ENCODE measurements around the gene MEG3. TPM values are rescaled to one million over a fixed set of nuclear protein-coding genes. Genes with fewer than 3 reads are reported as not detected.

The MEG3 gene
- total and polyA plus RNA-seq, 2 of the 8 experiments (the other 6 are each of a cell fraction or from before 2014, with no cell fraction given), result 0.17 to 1.1 TPM

DNA sequence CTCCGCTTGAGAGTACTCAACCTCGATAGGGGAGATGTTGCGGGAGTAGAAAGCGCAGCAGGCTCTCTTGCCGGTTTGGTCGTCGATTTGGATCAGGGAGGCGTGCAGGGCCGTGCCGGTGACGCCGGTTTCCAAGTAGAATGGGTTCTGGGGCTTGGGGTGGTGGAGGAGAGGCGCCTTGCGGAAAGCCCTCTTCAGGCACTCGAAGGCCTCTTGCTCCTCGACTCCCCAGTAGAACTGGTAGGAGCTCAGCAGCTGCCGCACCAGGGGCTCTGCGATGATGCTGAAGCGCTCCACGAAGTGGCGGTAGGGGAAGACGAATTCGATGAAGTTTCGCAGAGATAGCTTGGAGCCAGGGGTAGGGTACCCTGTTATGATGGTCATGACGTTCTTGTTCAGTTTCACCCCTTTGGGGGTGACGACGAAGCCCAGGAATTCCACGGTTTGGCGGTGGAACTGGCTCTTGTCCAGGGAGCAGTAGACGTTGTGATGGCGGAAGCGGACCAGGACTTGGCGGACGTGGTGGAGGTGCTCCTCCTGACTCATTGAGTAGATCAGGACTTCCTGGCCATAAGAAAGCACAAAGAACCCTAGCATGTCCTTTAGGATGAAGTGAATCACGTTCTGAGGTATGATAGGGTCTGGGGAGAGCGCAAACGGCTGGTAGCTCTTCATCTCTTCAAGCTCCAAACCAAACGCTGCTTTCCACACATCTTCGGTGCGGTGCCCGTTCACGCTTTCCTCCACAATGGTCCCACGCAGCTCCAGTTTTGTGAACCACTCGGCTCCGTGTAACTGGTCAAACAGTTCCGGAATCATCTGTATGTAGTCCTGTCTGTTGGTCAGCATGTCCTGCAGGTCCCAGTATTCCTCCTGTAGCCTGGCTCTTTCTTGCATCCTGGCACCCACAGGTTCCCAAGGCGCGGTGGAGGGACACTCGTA is 56.4 kb downstream of the MEG3 start:
- no peak overlapping the region for H3K4me3 ChIP-seq (ENCODE audit: extremely low read depth in 1 of 4, insufficient read depth in 2 of 4, low read depth in 3 of 4, low read length in 4 of 4)
- no peak overlapping the region for H3K56ac ChIP-seq (replicated peaks; ENCODE audit: insufficient read length, low read depth, low read length)
- H4K8ac ChIP-seq (ENCODE audit: extremely low read depth, insufficient read depth, low read length), result no peak overlapping the region
- 0 out of 7 replicates have a peak, but pooled peaks cover 0 to 3% (median 0%) of the 10 kb centered on the region in 4 experiments for H3K4me1 ChIP-seq (replicated peaks in 1 of 4; ENCODE audit: control insufficient read depth in 3 of 4, insufficient read depth in 4 of 4, low read length in 3 of 4)
- CTCF ChIA-PET (ENCODE audit: partially characterized antibody), result interaction anchor here (1.0 to 1.7 kb wide), 2 partner anchors 20 to 30 kb away, joined by 3 to 5 read pairs; no protein-coding TSS in a partner anchor
- no peaks in the 10 kb centered on the region; a peak in 2 of 7 replicates for H3K27me3 ChIP-seq (replicated peaks in 1 of 4; ENCODE audit: control insufficient read depth in 3 of 4, extremely low read depth in 1 of 4, insufficient read depth in 3 of 4, low read length in 3 of 4)
- H3K79me2 ChIP-seq (ENCODE audit: control insufficient read depth in 1 of 2, insufficient read depth in 2 of 2, low read length in 2 of 2), result no peaks in the 10 kb centered on the region
- no peak overlapping the region for H3K14ac ChIP-seq (ENCODE audit: insufficient read length)
- H3K4ac ChIP-seq (replicated peaks; ENCODE audit: insufficient read length, low read depth, low read length), result no peak overlapping the region
- no peak overlapping the region for H2AK5ac ChIP-seq (ENCODE audit: low read depth, low read length)
- H2BK120ac ChIP-seq (replicated peaks; ENCODE audit: low read depth, low read length), result no peak overlapping the region
- FAIRE-seq (no peak), DNase-seq (ENCODE audit: low read depth in 1 of 2, low spot score in 2 of 2) (no peak)
- no peak overlapping the region for H2BK5ac ChIP-seq (ENCODE audit: low read depth, low read length)
- no peak overlapping the region for H3K27ac ChIP-seq (ENCODE audit: low read depth, low read length)
- no peak overlapping the region for H2BK15ac ChIP-seq (ENCODE audit: low read length)
- no peaks in the 10 kb centered on the region for H4K20me1 ChIP-seq (replicated peaks in 1 of 2; ENCODE audit: control insufficient read depth in 1 of 2, insufficient read depth in 2 of 2, low read length in 2 of 2)
- H2BK20ac ChIP-seq (ENCODE audit: low read length), result no peak overlapping the region
- no peak overlapping the region for H4K5ac ChIP-seq (ENCODE audit: insufficient read length, low read depth, low read length)
- H3K9me3 ChIP-seq (ENCODE audit: insufficient read depth in 2 of 2, low read depth in 1 of 2, low read length in 1 of 2), result peaks cover 0 to 15% of the 10 kb centered on the region in 2 experiments; a peak in 1 of 4 replicates
- no peaks in the 10 kb centered on the region for H3K79me1 ChIP-seq (ENCODE audit: low read depth, low read length)
- POLR2A ChIA-PET (ENCODE audit: partially characterized antibody), result interaction anchor here (0.6 kb wide), 1 partner anchor 7 kb away, joined by 3 read pairs; no protein-coding TSS in a partner anchor
- H3K23me2 ChIP-seq (ENCODE audit: low read depth, low read length), result no peaks in the 10 kb centered on the region
- no peaks in the 10 kb centered on the region; a peak in 1 of 8 replicates for H3K36me3 ChIP-seq (ENCODE audit: control insufficient read depth in 2 of 4, insufficient read depth in 4 of 4, low read length in 3 of 4)
- no peak overlapping the region for H2AFZ ChIP-seq (ENCODE audit: low read length)
- no peak overlapping the region for H4K91ac ChIP-seq (replicated peaks; ENCODE audit: insufficient read length, low read length)
- no peak overlapping the region for H2BK12ac ChIP-seq (ENCODE audit: low read depth, low read length)
- no peak overlapping the region for H3K18ac ChIP-seq (ENCODE audit: extremely low read depth, low read length)
- no peak overlapping the region for H3K4me2 ChIP-seq (ENCODE audit: insufficient read depth in 1 of 2, low read depth in 2 of 2, low read length in 2 of 2)
- no peak overlapping the region for H3K9ac ChIP-seq (replicated peaks in 1 of 4; ENCODE audit: extremely low read depth in 1 of 4, low read depth in 3 of 4, low read length in 3 of 4)
- 93% methylated on average over 48 of the region's 49 CpGs; no CpG with 5 or more reads in 1 of the 2 experiments for WGBS, 2 experiments (ENCODE audit: extremely low coverage in 1 of 2, insufficient coverage in 1 of 2, insufficient read length in 1 of 2, insufficient replicate concordance in 2 of 2, low coverage in 1 of 2, low lambda C conversion rate in 2 of 2, missing lambda C conversion rate in 1 of 2)
- H3K23ac ChIP-seq (ENCODE audit: insufficient read length), result no peak overlapping the region
- TF ChIP-seq SP4 (IDR thresholded peaks at IDR 0.05; ENCODE audit: low read length) (no peak), RNF2 (IDR thresholded peaks at IDR 0.05; ENCODE audit: borderline replicate concordance, low read depth, low read length, missing control alignments, poor library complexity, severe bottlenecking) (no peak), TBP (IDR thresholded peaks at IDR 0.05; ENCODE audit: low read depth, low read length) (no peak), SP2 (IDR thresholded peaks at IDR 0.05; ENCODE audit: low read length) (no peak), MAFK (IDR thresholded peaks at IDR 0.05; ENCODE audit: low read depth, low read length) (no peak), BRCA1 (IDR thresholded peaks at IDR 0.05; ENCODE audit: low read depth, low read length) (no peak), CREB1 (IDR thresholded peaks at IDR 0.05) (no peak), CEBPB (IDR thresholded peaks at IDR 0.05; ENCODE audit: low read depth, low read length) (no peak), GTF2F1 (IDR thresholded peaks at IDR 0.05; ENCODE audit: borderline replicate concordance, low read depth, low read length) (no peak), BACH1 (IDR thresholded peaks at IDR 0.05; ENCODE audit: low read length) (no peak), SAP30 (IDR thresholded peaks at IDR 0.05; ENCODE audit: insufficient read depth, insufficient replicate concordance, low read length) (no peak), TEAD4 (IDR thresholded peaks at IDR 0.05; ENCODE audit: low read depth, low read length) (no peak), SIX5 (IDR thresholded peaks at IDR 0.05; ENCODE audit: low read depth, low read length) (no peak)

Data from H1 (cell line).